H1 (cell line): ENCODE data around the gene FASTKD1. TPM values are rescaled to one million over a fixed set of nuclear protein-coding genes. Genes with fewer than 3 reads are reported as not detected.

Experiments used
- BCL11A ChIP-seq, 2 experiments: IDR thresholded peaks; one replicate each; pipeline ENCODE4 v1.6.1; 2011; ENCODE audit warnings: low read depth in 2 of 2, low read length in 2 of 2, mild to moderate bottlenecking in 2 of 2
- CBX5 ChIP-seq: fragments of 300-800, 300-1000 bp; sonication (generic); IDR thresholded peaks from 2 replicates; pipeline ENCODE4 v1.7.1; 2016; ENCODE audit warnings: antibody characterized with exemption, low read length, low read depth
- CREB1 ChIP-seq: IDR thresholded peaks from 2 replicates; pipeline ENCODE4 v1.6.1; 2012; ENCODE audit warnings: inconsistent platforms
- NANOG ChIP-seq: IDR thresholded peaks from 2 replicates; pipeline ENCODE4 v1.6.1; 2011; ENCODE audit warnings: low read length, low read depth, mild to moderate bottlenecking, inconsistent platforms; ENCODE audit not compliant: insufficient read depth, poor library complexity, severe bottlenecking
- POLR2A ChIP-seq, 2 experiments: IDR thresholded peaks; 1 replicate in 1 of 2; 2 replicates in 1 of 2; pipeline ENCODE4 v1.6.1; 2011; ENCODE audit warnings: low read depth in 2 of 2, low read length in 2 of 2, mild to moderate bottlenecking in 2 of 2; ENCODE audit errors: control extremely low read depth in 1 of 2
- SIRT6 ChIP-seq: IDR thresholded peaks from one replicate; pipeline ENCODE4 v1.7.1; 2012; ENCODE audit warnings: low read length, inconsistent platforms
- SP4 ChIP-seq: IDR thresholded peaks from 2 replicates; pipeline ENCODE4 v1.6.1; 2012; ENCODE audit warnings: low read length, inconsistent platforms
- TAF1 ChIP-seq: IDR thresholded peaks from 2 replicates; pipeline ENCODE4 v1.6.1; 2011; ENCODE audit warnings: mild to moderate bottlenecking, low read depth, low read length
- TBP ChIP-seq: IDR thresholded peaks from 2 replicates; pipeline ENCODE4 v1.6.1; 2011; ENCODE audit warnings: low read depth, low read length, improper control_type of control experiment
- polyA plus RNA-seq, 7 experiments: library from polyadenylated mRNA; depleted of rRNA in 3 of 7; stranded (reverse) in 5 of 7; unstranded in 2 of 7; fragments of >200 nt in 5 of 7; fragments of 200-250 nt in 2 of 7; gene quantifications; 1 replicate in 5 of 7; 2 replicates in 1 of 7; 4 replicates in 1 of 7; pipeline versions ENCODE4 v1.2.1 to v1.2.3, GENCODE V29; 2011 to 2013; ENCODE audit warnings: missing spikeins in 2 of 7, mixed read lengths in 2 of 7
- total RNA-seq: library from RNA; stranded (reverse); fragmentation: NEBNext Ultra II Directional; extraction: Animal tissue kit (Norgen Biotek cat#: 25700); gene quantifications from 2 replicates; pipeline ENCODE4 v1.2.1, GENCODE V29; 2021

Gene FASTKD1
- total and polyA plus RNA-seq, 2 of the 8 experiments (the other 6 are each of a cell fraction or from before 2014, with no cell fraction given) = 18.7 to 70.8 TPM

DNA sequence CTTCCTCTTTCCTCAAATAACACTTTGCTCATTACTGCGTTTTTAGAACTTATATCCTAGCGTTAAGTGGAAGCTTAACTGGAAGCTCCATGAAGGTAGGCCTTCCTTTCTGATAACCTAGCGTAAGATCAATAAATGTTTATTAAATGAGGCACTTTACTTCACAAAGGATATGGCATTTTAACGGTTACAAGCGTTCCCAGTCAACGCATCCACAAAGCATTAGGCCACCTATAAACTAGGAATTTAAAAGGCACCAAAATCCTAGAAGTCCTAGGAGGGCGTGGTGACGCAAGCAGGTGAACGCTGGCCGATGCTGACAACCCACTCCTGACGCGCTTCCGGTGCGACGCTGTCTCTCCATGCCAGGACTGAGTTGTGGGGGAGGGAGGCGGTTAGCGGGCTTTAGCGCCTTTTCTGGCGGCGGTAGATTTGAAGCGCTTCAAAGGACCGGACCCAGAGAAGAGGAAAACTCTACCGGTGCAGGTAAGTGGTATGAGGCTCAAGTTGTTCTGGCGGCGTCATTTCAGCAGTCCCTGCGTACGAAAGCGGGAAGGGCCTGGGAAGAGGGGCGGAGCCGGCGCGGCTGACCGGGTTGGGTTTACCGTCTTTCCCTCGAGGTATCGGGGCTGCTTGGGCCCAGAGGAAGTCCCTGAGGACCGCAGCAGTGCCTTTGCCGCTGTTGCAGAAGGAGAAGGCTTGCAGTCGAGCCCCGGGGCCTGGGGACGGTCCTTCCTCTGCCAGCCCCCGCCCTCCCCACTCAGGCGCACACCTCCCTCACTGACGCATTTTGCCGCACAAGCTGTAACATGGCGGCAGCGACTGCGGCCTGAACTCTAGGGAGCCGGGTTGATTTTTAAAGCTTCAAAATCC is 10.6 kb upstream of the FASTKD1 start, which contains the start of gene PPIG (continued):
- no peak for TF ChIP-seq NANOG
- no peak for TF ChIP-seq SP4
- no peak for TF ChIP-seq SIRT6
- peak; percentile 79 for TF ChIP-seq TAF1
- TF ChIP-seq TBP = peak; percentile 80
- peak in 1 of 2 experiments; percentile 93; a peak in 2 of 3 replicates for TF ChIP-seq POLR2A (IDR thresholded peaks at IDR 0.05; ENCODE audit: control extremely low read depth in 1 of 2, low read depth in 2 of 2, low read length in 2 of 2)
- no peak for TF ChIP-seq CBX5
- peak; percentile 99 for TF ChIP-seq CREB1
- TF ChIP-seq BCL11A (IDR thresholded peaks at IDR 0.05; ENCODE audit: low read depth in 2 of 2, low read length in 2 of 2) = no peak
